ENCODE measurements around the gene HERPUD1. TPM values are rescaled to one million over a fixed set of nuclear protein-coding genes. Genes with fewer than 3 reads are reported as not detected.

HERPUD1 gene
- total RNA-seq, 1 experiment from 2014 or later: 35.3 TPM

DNA sequence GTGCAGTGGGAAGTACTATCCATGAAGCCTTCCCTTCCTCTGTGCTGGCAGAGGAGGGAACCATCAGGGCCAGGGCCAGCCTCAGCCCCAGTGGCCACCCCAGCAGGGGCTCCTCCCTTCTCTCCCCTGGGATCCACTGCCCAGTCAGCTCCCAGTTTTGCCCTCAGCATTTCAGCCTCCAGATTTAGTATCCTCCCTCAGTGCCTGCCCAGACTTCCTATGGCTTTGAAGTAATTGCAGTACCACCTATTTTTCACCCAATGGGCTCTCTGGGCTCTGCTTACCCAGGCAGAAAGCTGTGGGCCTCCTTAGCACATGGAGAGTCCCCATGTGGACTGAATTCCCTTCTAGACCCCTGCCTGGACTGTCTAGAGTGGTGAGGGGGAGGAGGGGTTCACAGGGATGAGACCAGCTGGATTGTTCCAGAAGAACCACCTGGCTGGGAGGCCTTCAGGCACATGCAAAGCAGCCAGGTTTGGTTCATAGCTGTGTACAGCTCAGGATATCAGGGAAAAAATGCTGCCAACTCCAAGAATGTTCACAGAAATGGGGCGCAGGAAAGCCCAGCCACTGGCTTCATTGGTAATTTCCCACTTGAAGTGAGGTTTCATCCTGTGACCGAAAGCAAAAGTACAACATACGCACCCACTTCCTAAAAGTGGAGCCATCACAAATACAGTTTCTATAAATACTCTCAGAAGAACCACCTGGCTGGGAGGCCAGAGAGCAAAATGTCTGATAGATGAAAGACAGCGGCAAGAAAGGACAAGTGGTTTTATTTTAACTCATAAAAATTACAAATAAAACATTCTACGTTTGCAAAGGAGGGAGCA, 15.2 kb upstream of the HERPUD1 start:
- Histone ChIP-seq H2AFZ (no peak overlapping the region), H3F3A (ENCODE audit: insufficient read depth, low read depth) (peaks cover 18% of the 10 kb centered on the region; the same call in 1 of the 2 replicates), H3K27me3 (ENCODE audit: insufficient read depth, low read depth) (no peaks in the 10 kb centered on the region), H3K79me2 (ENCODE audit: low read depth) (no peaks in the 10 kb centered on the region), H3K9me2 (ENCODE audit: insufficient read depth) (no peaks in the 10 kb centered on the region), H3K4me3 (no peak overlapping the region), H4K20me1 (ENCODE audit: insufficient read depth) (no peaks in the 10 kb centered on the region), H3K4me1 (replicated peaks; ENCODE audit: insufficient read depth) (peaks cover 26% of the 10 kb centered on the region), H3K4me2 (no peak overlapping the region), H3K36me3 (ENCODE audit: low read depth) (no peaks in the 10 kb centered on the region), H3K9me3 (ENCODE audit: insufficient read depth, low read depth) (no peaks in the 10 kb centered on the region), H3K27ac (no peak overlapping the region)
- CTCF ChIA-PET: no interaction called here
- POLR2A ChIA-PET (ENCODE audit: unreplicated experiment): no interaction called here
- intact Hi-C loops (cut with micrococcal nuclease; ENCODE audit: unreplicated experiment): no loop called here
- TF ChIP-seq, protein P1, sequence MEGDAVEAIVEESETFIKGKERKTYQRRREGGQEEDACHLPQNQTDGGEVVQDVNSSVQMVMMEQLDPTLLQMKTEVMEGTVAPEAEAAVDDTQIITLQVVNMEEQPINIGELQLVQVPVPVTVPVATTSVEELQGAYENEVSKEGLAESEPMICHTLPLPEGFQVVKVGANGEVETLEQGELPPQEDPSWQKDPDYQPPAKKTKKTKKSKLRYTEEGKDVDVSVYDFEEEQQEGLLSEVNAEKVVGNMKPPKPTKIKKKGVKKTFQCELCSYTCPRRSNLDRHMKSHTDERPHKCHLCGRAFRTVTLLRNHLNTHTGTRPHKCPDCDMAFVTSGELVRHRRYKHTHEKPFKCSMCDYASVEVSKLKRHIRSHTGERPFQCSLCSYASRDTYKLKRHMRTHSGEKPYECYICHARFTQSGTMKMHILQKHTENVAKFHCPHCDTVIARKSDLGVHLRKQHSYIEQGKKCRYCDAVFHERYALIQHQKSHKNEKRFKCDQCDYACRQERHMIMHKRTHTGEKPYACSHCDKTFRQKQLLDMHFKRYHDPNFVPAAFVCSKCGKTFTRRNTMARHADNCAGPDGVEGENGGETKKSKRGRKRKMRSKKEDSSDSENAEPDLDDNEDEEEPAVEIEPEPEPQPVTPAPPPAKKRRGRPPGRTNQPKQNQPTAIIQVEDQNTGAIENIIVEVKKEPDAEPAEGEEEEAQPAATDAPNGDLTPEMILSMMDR (conservative IDR thresholded peaks at IDR 0.05): no peak
- no peak for TF ChIP-seq EZH2 (IDR thresholded peaks at IDR 0.05; ENCODE audit: low read depth)
- no peak for DNase-seq
- no TSS peak for BruUV-seq (replicated peaks)

DNA sequence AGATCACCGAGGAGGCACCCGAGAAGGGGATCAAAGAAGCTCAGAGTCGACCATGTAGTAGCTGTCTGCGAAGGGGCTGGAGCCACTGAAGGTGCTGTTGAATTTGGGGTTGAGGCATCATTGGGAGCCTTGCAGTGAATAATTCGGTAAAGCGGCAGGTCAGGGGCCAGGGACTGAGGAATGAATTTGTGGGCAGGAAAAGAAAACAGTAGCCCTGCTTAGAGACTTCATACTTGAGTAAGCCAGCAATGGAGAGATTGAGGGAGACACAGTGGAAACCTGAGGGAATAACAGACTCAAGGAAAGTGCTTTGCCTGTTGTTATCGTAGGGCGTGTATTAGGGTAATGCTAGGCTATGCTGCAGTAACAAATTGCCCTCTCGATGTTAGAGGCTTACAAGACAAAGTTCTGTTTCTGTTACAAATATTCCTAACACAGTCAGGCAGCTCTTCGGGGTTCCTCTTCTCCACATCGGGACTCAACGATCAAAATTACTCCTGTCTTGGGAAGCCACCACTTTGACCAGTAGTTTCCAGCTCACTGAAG, 13.4 kb upstream of the HERPUD1 start:
- no peaks in the 10 kb centered on the region for H3K9me3 ChIP-seq (ENCODE audit: insufficient read depth, low read depth)
- ChIA-PET CTCF (no interaction called here), POLR2A (ENCODE audit: unreplicated experiment) (no interaction called here)
- no peak overlapping the region for H2AFZ ChIP-seq
- peaks cover 44% of the 10 kb centered on the region for H3K4me1 ChIP-seq (replicated peaks; ENCODE audit: insufficient read depth)
- no peaks in the 10 kb centered on the region for H3K27me3 ChIP-seq (ENCODE audit: insufficient read depth, low read depth)
- no peak overlapping the region for H3K4me3 ChIP-seq
- H3K36me3 ChIP-seq (ENCODE audit: low read depth): no peaks in the 10 kb centered on the region
- H3F3A ChIP-seq (ENCODE audit: insufficient read depth, low read depth): peaks cover 18% of the 10 kb centered on the region
- no peaks in the 10 kb centered on the region for H3K9me2 ChIP-seq (ENCODE audit: insufficient read depth)
- H3K4me2 ChIP-seq: peak overlapping the region; percentile 45; the same call in 1 of the 2 replicates
- no peak for DNase-seq
- intact Hi-C loops (cut with micrococcal nuclease; ENCODE audit: unreplicated experiment): no loop called here
- BruUV-seq (replicated peaks): no TSS peak
- TF ChIP-seq EZH2 (IDR thresholded peaks at IDR 0.05; ENCODE audit: low read depth): no peak
- TF ChIP-seq, protein P1 (conservative IDR thresholded peaks at IDR 0.05): no peak
- no peak overlapping the region; the same call in 1 of the 2 replicates for H3K27ac ChIP-seq
- no peaks in the 10 kb centered on the region for H3K79me2 ChIP-seq (ENCODE audit: low read depth)
- H4K20me1 ChIP-seq (ENCODE audit: insufficient read depth): no peaks in the 10 kb centered on the region

DNA sequence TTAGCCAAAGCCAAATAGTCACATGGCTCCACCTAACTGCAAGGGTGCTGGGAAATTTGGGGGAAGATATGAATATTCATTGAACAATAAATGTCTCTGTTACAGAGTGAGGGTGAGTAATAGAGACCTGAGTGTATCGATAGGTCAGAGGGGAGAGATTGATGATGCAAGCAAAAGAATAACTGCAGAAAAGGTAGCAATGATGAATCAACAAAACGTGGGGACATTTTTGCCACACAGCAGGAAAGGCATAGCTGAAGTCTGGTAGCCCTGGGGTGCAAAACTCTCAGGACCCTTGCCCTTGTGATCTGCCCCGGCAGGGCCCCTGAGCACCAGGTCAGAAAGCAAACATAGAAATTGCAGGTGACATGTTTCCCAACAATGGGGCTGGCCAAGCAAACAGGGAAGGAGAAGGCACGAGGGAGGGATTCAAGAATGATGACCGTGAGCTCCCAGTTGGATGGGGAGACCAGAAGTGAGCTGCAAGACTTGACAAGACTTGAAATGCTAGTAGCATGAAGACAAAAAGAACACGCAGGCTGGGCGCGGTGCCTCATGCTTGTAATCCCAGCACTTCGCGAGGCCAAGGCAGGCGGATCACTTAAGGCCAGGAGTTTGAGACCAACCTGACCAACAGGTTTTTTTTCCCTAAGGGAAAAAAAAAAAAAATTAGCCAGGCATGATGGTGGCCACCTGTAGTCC, 12.7 kb upstream of the HERPUD1 start:
- H3F3A ChIP-seq (ENCODE audit: insufficient read depth, low read depth): peaks cover 18% of the 10 kb centered on the region
- no peaks in the 10 kb centered on the region for H3K27me3 ChIP-seq (ENCODE audit: insufficient read depth, low read depth)
- H3K4me3 ChIP-seq: no peak overlapping the region
- H3K79me2 ChIP-seq (ENCODE audit: low read depth): no peaks in the 10 kb centered on the region
- H2AFZ ChIP-seq: peak overlapping the region; percentile 61; the same call in 1 of the 2 replicates
- no peaks in the 10 kb centered on the region for H4K20me1 ChIP-seq (ENCODE audit: insufficient read depth)
- H3K9me3 ChIP-seq (ENCODE audit: insufficient read depth, low read depth): no peaks in the 10 kb centered on the region
- intact Hi-C loops (cut with micrococcal nuclease; ENCODE audit: unreplicated experiment): no loop called here
- H3K9me2 ChIP-seq (ENCODE audit: insufficient read depth): no peaks in the 10 kb centered on the region
- peaks cover 45% of the 10 kb centered on the region for H3K4me1 ChIP-seq (replicated peaks; ENCODE audit: insufficient read depth)
- ChIA-PET CTCF (no interaction called here), POLR2A (ENCODE audit: unreplicated experiment) (interaction anchor here (0.6 kb wide), 2 partner anchors 26 to 87 kb away, joined by 3 read pairs; no protein-coding TSS in a partner anchor)
- BruUV-seq (replicated peaks): no TSS peak
- no peak for TF ChIP-seq EZH2 (IDR thresholded peaks at IDR 0.05; ENCODE audit: low read depth)
- TF ChIP-seq, protein P1 (conservative IDR thresholded peaks at IDR 0.05): no peak
- no peaks in the 10 kb centered on the region for H3K36me3 ChIP-seq (ENCODE audit: low read depth)
- H3K27ac ChIP-seq: no peak overlapping the region; the same call in 1 of the 2 replicates
- peak; percentile 60 to 75 for DNase-seq
- peak overlapping the region; percentile 45 for H3K4me2 ChIP-seq
